Measurements from ENCODE around the gene LRIT3.
"Not testable (repeated sequence)": the region's sequence is repeated elsewhere in the genome, so short reads cannot be mapped to it uniquely, and the experiment has no call there.

Gene LRIT3

GRCh38 chr4:109859426-109860300, 11.8 kb downstream of the LRIT3 start:
- not testable (repeated sequence) for DNase-seq

GRCh38 chr4:109861271-109861670, 13.4 kb downstream of the LRIT3 start:
- no peak for DNase-seq

- DNase-seq: no peak
Observed at GRCh38 chr4:109861916-109862511, 14.1 kb downstream of the LRIT3 start.

- no peak for DNase-seq
Observed at GRCh38 chr4:109864134-109864533, 16.2 kb downstream of the LRIT3 start.

GRCh38 chr4:109870061-109870460, 22.2 kb downstream of the LRIT3 start:
- no peak for DNase-seq

GRCh38 chr4:109872065-109872464, 24.2 kb downstream of the LRIT3 start:
- no peak for DNase-seq

GRCh38 chr4:109872950-109873656, 25.2 kb downstream of the LRIT3 start:
- DNase-seq: no peak

GRCh38 chr4:109873791-109874514, 26.0 kb downstream of the LRIT3 start:
- DNase-seq: no peak

- no peak for DNase-seq
Observed at GRCh38 chr4:109875106-109875505, 27.2 kb downstream of the LRIT3 start.

GRCh38 chr4:109875553-109875952, 27.6 kb downstream of the LRIT3 start:
- DNase-seq: not testable (repeated sequence)

GRCh38 chr4:109876634-109877265, 28.8 kb downstream of the LRIT3 start:
- DNase-seq: no peak

- no peak for DNase-seq
Observed at GRCh38 chr4:109877400-109877799, 29.5 kb downstream of the LRIT3 start.

- no peak for DNase-seq
Observed at GRCh38 chr4:109878355-109878754, 30.4 kb downstream of the LRIT3 start.

GRCh38 chr4:109879081-109879480, 31.2 kb downstream of the LRIT3 start:
- DNase-seq: no peak

- DNase-seq: no peak
Observed at GRCh38 chr4:109879636-109880314, 31.9 kb downstream of the LRIT3 start.

GRCh38 chr4:109886303-109886702, 38.4 kb downstream of the LRIT3 start:
- no peak for DNase-seq

GRCh38 chr4:109887071-109887470, 39.2 kb downstream of the LRIT3 start:
- DNase-seq: no peak

- no peak for DNase-seq
Observed at GRCh38 chr4:109890076-109890475, 42.2 kb downstream of the LRIT3 start.

- no peak for DNase-seq
Observed at GRCh38 chr4:109902559-109903251, 54.8 kb downstream of the LRIT3 start.

GRCh38 chr4:109908731-109909130, 60.8 kb downstream of the LRIT3 start:
- DNase-seq: no peak

GRCh38 chr4:109910256-109910655, 62.3 kb downstream of the LRIT3 start:
- no peak for DNase-seq

Data from activated effector memory CD4-positive, alpha-beta T cell treated with anti-CD3 and anti-CD28 coated beads, Interleukin-2, amount 50 U/mL, for 16 hours (primary cell).